GM19025 (cell line): ENCODE results near the gene SLC10A7.

ENCODE experiments used
- ATAC-seq: cut with Tn5 transposase; IDR thresholded peaks from one replicate; pipeline ENCODE4 v1.9.1; 2021; ENCODE audit warnings: mild to moderate bottlenecking, low read depth, moderate library complexity; ENCODE audit not compliant: unreplicated experiment

SLC10A7 gene

GRCh38 chr4:146271466-146271865 lies 250.3 kb downstream of the SLC10A7 start:
- ATAC-seq, result no peak

GRCh38 chr4:146269228-146269653 lies 252.5 kb downstream of the SLC10A7 start:
- peak; percentile 57 for ATAC-seq

GRCh38 chr4:146267826-146268225 lies 253.9 kb downstream of the SLC10A7 start:
- ATAC-seq, result no peak

- ATAC-seq, result no peak
Observed at GRCh38 chr4:146265950-146266490, 255.7 kb downstream of the SLC10A7 start.

GRCh38 chr4:146263793-146264192 lies 257.9 kb downstream of the SLC10A7 start:
- ATAC-seq, result no peak

GRCh38 chr4:146261041-146261440 lies 260.7 kb downstream of the SLC10A7 start:
- ATAC-seq, result no peak

GRCh38 chr4:146260521-146260920 lies 261.2 kb downstream of the SLC10A7 start:
- ATAC-seq, result no peak

GRCh38 chr4:146257511-146257910 lies 264.2 kb downstream of the SLC10A7 start:
- ATAC-seq, result no peak

- ATAC-seq, result no peak
Observed at GRCh38 chr4:146256328-146256727, 265.4 kb downstream of the SLC10A7 start.

GRCh38 chr4:146255874-146256273 lies 265.9 kb downstream of the SLC10A7 start:
- ATAC-seq, result no peak

- ATAC-seq, result no peak
Observed at GRCh38 chr4:146255463-146255862, 266.3 kb downstream of the SLC10A7 start.

GRCh38 chr4:146252969-146253611 lies 268.6 kb downstream of the SLC10A7 start:
- no peak for ATAC-seq

- no peak for ATAC-seq
Observed at GRCh38 chr4:146247356-146247755, 274.4 kb downstream of the SLC10A7 start.

GRCh38 chr4:146246381-146246780 lies 275.4 kb downstream of the SLC10A7 start:
- no peak for ATAC-seq

- no peak for ATAC-seq
Observed at GRCh38 chr4:146245850-146246249, 275.9 kb downstream of the SLC10A7 start.

- no peak for ATAC-seq
Observed at GRCh38 chr4:146245246-146245645, 276.5 kb downstream of the SLC10A7 start.

GRCh38 chr4:146244496-146244895 lies 277.2 kb downstream of the SLC10A7 start:
- no peak for ATAC-seq

- no peak for ATAC-seq
Observed at GRCh38 chr4:146243883-146244277, 277.9 kb downstream of the SLC10A7 start.

GRCh38 chr4:146243141-146243882 lies 278.4 kb downstream of the SLC10A7 start:
- ATAC-seq, result peak; percentile 65

- no peak for ATAC-seq
Observed at GRCh38 chr4:146238107-146238506, 283.6 kb downstream of the SLC10A7 start.

GRCh38 chr4:146237092-146237491 lies 284.6 kb downstream of the SLC10A7 start:
- no peak for ATAC-seq

- ATAC-seq, result no peak
Observed at GRCh38 chr4:146236216-146236615, 285.5 kb downstream of the SLC10A7 start.
